Measurements from ENCODE around the gene DNAJC1. TPM values are rescaled to one million over a fixed set of nuclear protein-coding genes. Genes with fewer than 3 reads are reported as not detected.

DNAJC1 gene
- total and polyA plus RNA-seq, 10 of the 15 experiments (the other 5 are each of a cell fraction or from before 2014, with no cell fraction given): 2.5 to 39.3 (median 20.4) TPM

DNA sequence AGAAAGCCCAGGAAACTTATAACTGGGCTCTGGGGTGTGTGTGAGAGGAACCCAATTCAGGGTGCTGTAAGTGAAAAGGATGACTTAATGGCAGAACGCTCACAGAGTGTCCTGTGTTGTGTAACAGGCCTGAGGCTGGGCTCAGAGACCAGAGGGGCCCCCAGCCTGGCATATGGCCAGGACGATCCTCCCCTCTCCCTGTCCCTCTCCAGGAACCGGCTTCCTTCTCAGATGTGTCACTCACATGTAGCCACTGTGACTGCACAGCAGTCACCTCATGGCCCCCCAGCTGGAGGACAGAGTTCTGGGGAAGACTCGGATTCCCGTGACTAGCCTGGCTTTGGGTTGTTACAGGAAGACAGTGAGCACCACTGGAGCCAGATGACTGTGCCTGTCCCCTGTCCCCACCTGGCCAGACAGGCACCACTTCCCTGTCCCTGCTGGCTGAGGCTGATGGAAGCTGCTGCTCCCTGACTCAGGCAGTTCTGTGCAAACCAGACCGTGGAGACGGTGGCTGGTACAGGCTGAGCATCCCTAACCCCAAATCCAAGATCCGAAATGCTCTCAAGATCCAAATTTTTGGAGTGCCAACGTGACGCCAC, 249.0 kb downstream of the DNAJC1 start (continued):
- TF ChIP-seq, protein P1, sequence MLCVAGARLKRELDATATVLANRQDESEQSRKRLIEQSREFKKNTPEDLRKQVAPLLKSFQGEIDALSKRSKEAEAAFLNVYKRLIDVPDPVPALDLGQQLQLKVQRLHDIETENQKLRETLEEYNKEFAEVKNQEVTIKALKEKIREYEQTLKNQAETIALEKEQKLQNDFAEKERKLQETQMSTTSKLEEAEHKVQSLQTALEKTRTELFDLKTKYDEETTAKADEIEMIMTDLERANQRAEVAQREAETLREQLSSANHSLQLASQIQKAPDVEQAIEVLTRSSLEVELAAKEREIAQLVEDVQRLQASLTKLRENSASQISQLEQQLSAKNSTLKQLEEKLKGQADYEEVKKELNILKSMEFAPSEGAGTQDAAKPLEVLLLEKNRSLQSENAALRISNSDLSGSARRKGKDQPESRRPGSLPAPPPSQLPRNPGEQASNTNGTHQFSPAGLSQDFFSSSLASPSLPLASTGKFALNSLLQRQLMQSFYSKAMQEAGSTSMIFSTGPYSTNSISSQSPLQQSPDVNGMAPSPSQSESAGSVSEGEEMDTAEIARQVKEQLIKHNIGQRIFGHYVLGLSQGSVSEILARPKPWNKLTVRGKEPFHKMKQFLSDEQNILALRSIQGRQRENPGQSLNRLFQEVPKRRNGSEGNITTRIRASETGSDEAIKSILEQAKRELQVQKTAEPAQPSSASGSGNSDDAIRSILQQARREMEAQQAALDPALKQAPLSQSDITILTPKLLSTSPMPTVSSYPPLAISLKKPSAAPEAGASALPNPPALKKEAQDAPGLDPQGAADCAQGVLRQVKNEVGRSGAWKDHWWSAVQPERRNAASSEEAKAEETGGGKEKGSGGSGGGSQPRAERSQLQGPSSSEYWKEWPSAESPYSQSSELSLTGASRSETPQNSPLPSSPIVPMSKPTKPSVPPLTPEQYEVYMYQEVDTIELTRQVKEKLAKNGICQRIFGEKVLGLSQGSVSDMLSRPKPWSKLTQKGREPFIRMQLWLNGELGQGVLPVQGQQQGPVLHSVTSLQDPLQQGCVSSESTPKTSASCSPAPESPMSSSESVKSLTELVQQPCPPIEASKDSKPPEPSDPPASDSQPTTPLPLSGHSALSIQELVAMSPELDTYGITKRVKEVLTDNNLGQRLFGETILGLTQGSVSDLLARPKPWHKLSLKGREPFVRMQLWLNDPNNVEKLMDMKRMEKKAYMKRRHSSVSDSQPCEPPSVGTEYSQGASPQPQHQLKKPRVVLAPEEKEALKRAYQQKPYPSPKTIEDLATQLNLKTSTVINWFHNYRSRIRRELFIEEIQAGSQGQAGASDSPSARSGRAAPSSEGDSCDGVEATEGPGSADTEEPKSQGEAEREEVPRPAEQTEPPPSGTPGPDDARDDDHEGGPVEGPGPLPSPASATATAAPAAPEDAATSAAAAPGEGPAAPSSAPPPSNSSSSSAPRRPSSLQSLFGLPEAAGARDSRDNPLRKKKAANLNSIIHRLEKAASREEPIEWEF (IDR thresholded peaks at IDR 0.05; ENCODE audit: insufficient replicate concordance, low read depth, low read length): no peak
- TF ChIP-seq RAD51 (IDR thresholded peaks at IDR 0.05): no peak
- no peak for TF ChIP-seq EGR1 (IDR thresholded peaks at IDR 0.05; ENCODE audit: borderline replicate concordance in 1 of 2, low read depth in 2 of 2, low read length in 2 of 2)
- no peak for TF ChIP-seq CREM (IDR thresholded peaks at IDR 0.05; ENCODE audit: low read depth)
- TF ChIP-seq BHLHE40 (IDR thresholded peaks at IDR 0.05; ENCODE audit: borderline replicate concordance in 1 of 2, low read depth in 2 of 2, low read length in 1 of 2): no peak
- no peak for TF ChIP-seq FOS (IDR thresholded peaks at IDR 0.05; ENCODE audit: borderline replicate concordance, extremely low read depth, insufficient read length)
- no peak for TF ChIP-seq SRF (IDR thresholded peaks at IDR 0.05; ENCODE audit: low read depth in 2 of 2, low read length in 2 of 2)
- no peak for TF ChIP-seq RFX5 (IDR thresholded peaks at IDR 0.05; ENCODE audit: low read depth, low read length)
- TF ChIP-seq, protein P2, sequence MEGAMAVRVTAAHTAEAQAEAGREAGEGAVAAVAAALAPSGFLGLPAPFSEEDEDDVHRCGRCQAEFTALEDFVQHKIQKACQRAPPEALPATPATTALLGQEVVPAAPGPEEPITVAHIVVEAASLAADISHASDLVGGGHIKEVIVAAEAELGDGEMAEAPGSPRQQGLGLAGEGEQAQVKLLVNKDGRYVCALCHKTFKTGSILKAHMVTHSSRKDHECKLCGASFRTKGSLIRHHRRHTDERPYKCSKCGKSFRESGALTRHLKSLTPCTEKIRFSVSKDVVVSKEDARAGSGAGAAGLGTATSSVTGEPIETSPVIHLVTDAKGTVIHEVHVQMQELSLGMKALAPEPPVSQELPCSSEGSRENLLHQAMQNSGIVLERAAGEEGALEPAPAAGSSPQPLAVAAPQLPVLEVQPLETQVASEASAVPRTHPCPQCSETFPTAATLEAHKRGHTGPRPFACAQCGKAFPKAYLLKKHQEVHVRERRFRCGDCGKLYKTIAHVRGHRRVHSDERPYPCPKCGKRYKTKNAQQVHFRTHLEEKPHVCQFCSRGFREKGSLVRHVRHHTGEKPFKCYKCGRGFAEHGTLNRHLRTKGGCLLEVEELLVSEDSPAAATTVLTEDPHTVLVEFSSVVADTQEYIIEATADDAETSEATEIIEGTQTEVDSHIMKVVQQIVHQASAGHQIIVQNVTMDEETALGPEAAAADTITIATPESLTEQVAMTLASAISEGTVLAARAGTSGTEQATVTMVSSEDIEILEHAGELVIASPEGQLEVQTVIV (IDR thresholded peaks at IDR 0.05; ENCODE audit: borderline replicate concordance, partially characterized antibody): no peak

Measured in GM12878 (cell line).